Activated T-helper 1 cell treated with Interleukin-2 at 50 U/mL for 16 hours (primary cell): ENCODE data around the gene FRMD6.

Source experiments
- DNase-seq: peaks from one replicate; pipeline ENCODE4 v3.0.0-alpha.2; 2020; ENCODE audit warnings: low read depth

Gene FRMD6

DNA sequence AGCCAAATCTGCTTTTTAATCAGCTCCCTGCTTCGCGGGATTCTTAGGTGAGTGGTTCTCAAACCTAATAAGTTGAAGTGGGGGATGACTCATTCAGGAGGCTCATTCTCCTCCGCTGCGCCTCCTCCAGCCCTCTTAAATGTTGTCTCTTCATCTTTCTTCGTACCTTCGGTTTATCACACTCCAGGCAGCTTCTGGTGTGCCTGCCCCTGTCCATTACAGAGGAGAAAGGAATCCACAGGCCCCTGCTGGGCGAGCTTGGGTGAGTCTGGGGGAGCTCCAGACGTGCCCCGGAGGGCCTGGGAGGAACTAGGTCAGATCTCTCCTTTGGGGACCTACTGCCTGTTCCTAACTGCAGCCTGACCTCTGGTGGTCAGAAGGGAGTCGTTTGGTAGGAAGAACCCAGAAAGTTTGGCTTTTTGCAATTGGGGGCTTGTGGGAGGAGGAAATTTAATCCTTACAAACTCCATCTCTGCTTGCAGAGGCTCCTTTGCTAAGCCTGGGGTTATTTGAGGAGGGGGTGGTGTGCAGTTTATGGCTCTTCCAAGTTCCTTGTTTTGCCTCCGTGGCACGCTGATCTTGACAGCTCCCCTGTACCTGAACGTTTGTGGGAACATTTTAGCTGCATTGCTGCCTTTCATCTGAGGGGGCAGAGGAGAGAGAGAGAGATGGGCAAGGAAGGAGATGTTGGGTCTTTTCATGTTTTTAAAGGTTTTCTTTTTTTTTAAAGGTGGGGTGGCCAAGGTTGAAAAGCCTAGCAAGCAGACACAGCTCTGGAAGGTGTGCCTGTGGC is 124.6 kb downstream of the FRMD6 start:
- no peak for DNase-seq

DNA sequence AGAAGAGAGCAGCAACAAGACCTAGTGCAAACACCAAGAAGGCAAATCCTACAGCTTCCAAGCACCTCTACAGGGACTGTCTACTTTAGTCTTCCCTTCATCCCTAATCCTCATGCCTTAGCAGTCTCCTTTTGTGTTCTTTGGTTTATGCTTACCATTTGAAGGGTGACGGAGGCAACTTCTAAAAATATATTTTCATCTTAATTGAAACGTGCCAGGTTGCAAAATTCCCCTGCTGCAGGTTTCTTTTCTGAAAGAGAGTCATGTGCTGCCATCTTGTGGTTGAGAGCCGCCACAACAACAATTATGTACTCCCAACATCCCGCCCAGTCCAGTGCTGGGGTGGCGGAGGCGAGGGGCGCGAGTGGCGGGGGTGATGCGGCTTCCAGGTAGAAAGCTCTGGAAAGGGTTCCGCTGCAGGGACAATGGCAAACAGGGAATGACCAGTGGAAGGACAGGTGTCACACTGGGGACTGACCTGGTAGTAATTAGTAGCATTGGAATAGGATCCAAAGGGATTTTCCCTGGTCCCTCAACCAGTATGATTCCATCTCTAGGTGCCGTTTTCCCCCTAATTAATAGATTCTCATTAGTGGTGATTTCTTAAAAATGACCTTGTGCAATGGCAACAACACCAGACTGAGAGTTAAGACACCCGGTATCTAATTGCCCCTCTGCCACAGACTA is 128.4 kb downstream of the FRMD6 start:
- DNase-seq = peak; percentile 41
